ENCODE results near the gene ZNF35. TPM values are rescaled to one million over a fixed set of nuclear protein-coding genes. Genes with fewer than 3 reads are reported as not detected.

The ZNF35 gene
- total and polyA plus RNA-seq, 2 of the 13 experiments (the other 11 are each of a cell fraction or from before 2014, with no cell fraction given) = 0.20 to 0.22 TPM

GRCh38 chr3:44624749-44625480 is 23.6 kb upstream of the ZNF35 start, which contains the start of gene ZNF197 (continued):
- TF ChIP-seq THAP9 (CRISPR knock-in tag; IDR thresholded peaks at IDR 0.05; ENCODE audit: borderline replicate concordance) = peak; percentile 81; the same call in 1 of the 2 replicates
- TF ChIP-seq ZNF33A (CRISPR knock-in tag; IDR thresholded peaks at IDR 0.05; ENCODE audit: borderline replicate concordance) = no peak
- TF ChIP-seq POLR2AphosphoS2 (IDR thresholded peaks at IDR 0.05; ENCODE audit: low read depth, low read length) = no peak
- no peak for TF ChIP-seq SCMH1 (CRISPR knock-in tag; IDR thresholded peaks at IDR 0.05; ENCODE audit: borderline replicate concordance)
- TF ChIP-seq EHMT2 (IDR thresholded peaks at IDR 0.05; ENCODE audit: borderline replicate concordance, low read depth, low read length) = no peak
- TF ChIP-seq ZNF282 (IDR thresholded peaks at IDR 0.05; ENCODE audit: partially characterized antibody) = no peak
- TF ChIP-seq ZFX (CRISPR knock-in tag; IDR thresholded peaks at IDR 0.05; ENCODE audit: low read depth) = peak; percentile 81
- peak; percentile 58; the same call in 1 of the 2 replicates for TF ChIP-seq ZNF777 (CRISPR knock-in tag; IDR thresholded peaks at IDR 0.05)
- TF ChIP-seq ELF1 (CRISPR knock-in tag; IDR thresholded peaks at IDR 0.05) = peak; percentile 78
- peak in 1 of 2 experiments; percentile 60; a peak in 1 of 4 replicates for TF ChIP-seq POLR2A (IDR thresholded peaks at IDR 0.05; ENCODE audit: insufficient read depth in 1 of 2, low read depth in 2 of 2, low read length in 2 of 2)
- TF ChIP-seq ZNF709 (CRISPR knock-in tag; IDR thresholded peaks at IDR 0.05) = no peak
- no peak for TF ChIP-seq GLI4 (CRISPR knock-in tag; IDR thresholded peaks at IDR 0.05; ENCODE audit: borderline replicate concordance)
- TF ChIP-seq ZNF124 (CRISPR knock-in tag; IDR thresholded peaks at IDR 0.05) = no peak
- peak; percentile 30; the same call in 1 of the 2 replicates for TF ChIP-seq ZNF768 (CRISPR knock-in tag; IDR thresholded peaks at IDR 0.05)
- TF ChIP-seq NR0B2 (CRISPR knock-in tag; IDR thresholded peaks at IDR 0.05) = no peak
- 0 out of 2 replicates have a peak, but pooled peaks have one; percentile 16 for TF ChIP-seq IKZF5 (CRISPR knock-in tag; IDR thresholded peaks at IDR 0.05)
- 0 out of 2 replicates have a peak, but pooled peaks have one; percentile 26 for TF ChIP-seq THAP8 (CRISPR knock-in tag; IDR thresholded peaks at IDR 0.05; ENCODE audit: borderline replicate concordance)
- peak; percentile 84 for TF ChIP-seq ZMYM4 (CRISPR knock-in tag; IDR thresholded peaks at IDR 0.05)
- TF ChIP-seq ZNF543 (CRISPR knock-in tag; IDR thresholded peaks at IDR 0.05) = 0 out of 2 replicates have a peak, but pooled peaks have one; percentile 49
- no peak for TF ChIP-seq NONO (IDR thresholded peaks at IDR 0.05)
- TF ChIP-seq NONO (CRISPR knock-in tag; conservative IDR thresholded peaks at IDR 0.05) = 0 out of 2 replicates have a peak, but pooled peaks have one; percentile 32
- no peak for TF ChIP-seq AGO1 (IDR thresholded peaks at IDR 0.05; ENCODE audit: low read depth, low read length, poor library complexity, severe bottlenecking)
- no peak for TF ChIP-seq JUN (CRISPR knock-in tag; IDR thresholded peaks at IDR 0.05)
